COLO668 (cell line): ENCODE results near the gene PLA2G2C.
"Not testable (repeated sequence)": the region's sequence is repeated elsewhere in the genome, so short reads cannot be mapped to it uniquely, and the experiment has no call there.

Experiments used
- DNase-seq: peaks from one replicate; lab custom pipeline; 2025; ENCODE audit not compliant: unreplicated experiment; lab: John Stamatoyannopoulos, UW

PLA2G2C gene, protein sequence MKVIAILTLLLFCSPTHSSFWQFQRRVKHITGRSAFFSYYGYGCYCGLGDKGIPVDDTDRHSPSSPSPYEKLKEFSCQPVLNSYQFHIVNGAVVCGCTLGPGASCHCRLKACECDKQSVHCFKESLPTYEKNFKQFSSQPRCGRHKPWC

GRCh38 chr1:20185834-20186782 is at the start of gene PLA2G2C, which contains the start of gene UBXN10:
Gene PLA2G2C, minus strand, starts transcription at chr1:20186518. Its CDS starts 9,155 bp downstream, at chr1:20177363.
Gene UBXN10, plus strand, starts transcription at chr1:20186096. Its CDS starts 4,466 bp downstream, at chr1:20190562.
- no peak for DNase-seq

GRCh38 chr1:20234788-20235535 is 48.6 kb upstream of the PLA2G2C start:
- DNase-seq, result no peak

- no peak for DNase-seq
These were observed 47.5 kb upstream of the PLA2G2C start for GRCh38 chr1:20233866-20234265.

- no peak for DNase-seq
These were observed 47.1 kb upstream of the PLA2G2C start for GRCh38 chr1:20233394-20233793.

DNA sequence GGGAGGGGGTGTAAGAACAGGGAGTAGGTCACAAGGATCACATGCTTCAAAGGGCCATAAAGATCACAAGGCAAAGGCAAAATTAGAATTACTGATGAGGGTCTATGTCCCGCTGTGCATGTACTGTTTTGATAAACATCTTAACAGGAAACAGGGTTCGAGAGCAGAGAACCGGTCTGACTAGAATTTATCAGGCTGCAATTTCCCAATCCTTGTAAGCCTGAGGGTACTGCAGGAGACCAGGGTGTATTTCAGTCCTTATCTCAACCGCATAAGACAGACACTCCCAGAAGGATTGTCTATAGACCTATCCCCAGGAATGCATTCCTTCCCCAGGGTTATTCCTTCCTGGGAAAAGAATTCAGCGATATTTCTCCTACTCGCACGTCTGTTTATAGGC is 46.2 kb upstream of the PLA2G2C start:
- not testable (repeated sequence) for DNase-seq

GRCh38 chr1:20229171-20229570 is 42.9 kb upstream of the PLA2G2C start:
- DNase-seq, result no peak

GRCh38 chr1:20228314-20228825 is 42.1 kb upstream of the PLA2G2C start:
- no peak for DNase-seq

GRCh38 chr1:20227704-20228103 is 41.4 kb upstream of the PLA2G2C start:
- no peak for DNase-seq

GRCh38 chr1:20224546-20224945 is 38.2 kb upstream of the PLA2G2C start:
- no peak for DNase-seq

- no peak for DNase-seq
These were observed 37.5 kb upstream of the PLA2G2C start for GRCh38 chr1:20223551-20224419.

- DNase-seq, result no peak
These were observed 36.8 kb upstream of the PLA2G2C start for GRCh38 chr1:20223106-20223505.

DNA sequence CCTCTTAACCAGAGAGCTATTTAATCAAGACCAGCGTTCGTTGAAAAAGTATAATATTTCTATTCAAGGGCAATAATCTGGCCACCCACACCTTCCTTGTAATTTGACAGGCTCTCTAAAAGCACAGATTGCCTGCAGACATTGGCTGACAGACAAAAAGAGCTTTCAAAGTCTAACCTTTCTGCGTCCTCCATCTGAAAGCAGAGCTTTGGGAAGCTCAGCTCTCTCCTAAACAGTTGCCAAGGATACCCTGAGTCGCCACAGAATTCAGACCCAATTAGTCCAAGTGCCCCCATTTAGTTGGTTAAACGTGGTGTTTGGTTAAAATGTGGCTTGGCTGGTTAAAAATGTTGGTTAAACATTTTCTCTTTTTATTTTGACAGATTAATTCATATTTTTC is 33.7 kb upstream of the PLA2G2C start:
- DNase-seq, result no peak

GRCh38 chr1:20219053-20219452 is 32.7 kb upstream of the PLA2G2C start:
- not testable (repeated sequence) for DNase-seq

DNA sequence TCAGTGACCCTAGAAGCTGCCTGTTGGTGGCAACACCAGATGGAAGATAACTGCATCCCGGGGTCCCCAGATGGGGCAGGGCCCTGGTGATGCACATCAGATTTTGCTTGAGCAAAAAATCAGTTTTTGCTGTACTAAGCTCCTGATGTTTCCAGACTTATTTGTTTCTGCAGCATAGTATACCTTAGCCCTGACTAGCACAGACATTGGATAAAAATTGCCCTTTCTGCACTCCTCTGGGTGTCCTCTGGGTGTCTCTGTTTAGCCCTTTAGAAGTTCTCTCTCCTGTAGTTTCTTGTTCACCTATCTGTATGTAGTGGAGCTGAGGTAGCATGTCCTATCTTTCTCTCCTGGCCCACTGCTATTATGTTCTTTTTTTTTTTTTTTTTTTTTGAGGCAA is 30.3 kb upstream of the PLA2G2C start:
- no peak for DNase-seq

DNA sequence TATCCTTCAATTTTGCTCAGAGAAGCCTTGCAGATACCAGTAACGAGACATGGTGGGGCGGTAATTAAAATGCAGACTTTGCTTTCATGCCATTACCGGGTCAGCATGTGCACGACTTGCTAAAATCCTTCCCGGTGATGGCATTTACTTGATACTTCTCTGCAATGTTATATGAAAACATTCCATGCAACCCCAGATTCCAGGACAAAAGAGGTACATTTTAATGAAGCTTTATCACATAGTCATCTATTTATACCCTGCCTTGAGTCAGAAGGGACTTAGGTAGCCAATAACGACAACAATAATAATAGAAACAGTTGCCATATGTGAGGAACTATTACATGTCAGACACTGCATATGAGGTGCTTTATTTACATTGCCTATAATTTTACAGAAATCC is 29.4 kb upstream of the PLA2G2C start:
- no peak for DNase-seq

- DNase-seq, result peak; percentile 97
These were observed 26.5 kb upstream of the PLA2G2C start for GRCh38 chr1:20212685-20213331.

- no peak for DNase-seq
These were observed 25.9 kb upstream of the PLA2G2C start for GRCh38 chr1:20212085-20212684.

DNA sequence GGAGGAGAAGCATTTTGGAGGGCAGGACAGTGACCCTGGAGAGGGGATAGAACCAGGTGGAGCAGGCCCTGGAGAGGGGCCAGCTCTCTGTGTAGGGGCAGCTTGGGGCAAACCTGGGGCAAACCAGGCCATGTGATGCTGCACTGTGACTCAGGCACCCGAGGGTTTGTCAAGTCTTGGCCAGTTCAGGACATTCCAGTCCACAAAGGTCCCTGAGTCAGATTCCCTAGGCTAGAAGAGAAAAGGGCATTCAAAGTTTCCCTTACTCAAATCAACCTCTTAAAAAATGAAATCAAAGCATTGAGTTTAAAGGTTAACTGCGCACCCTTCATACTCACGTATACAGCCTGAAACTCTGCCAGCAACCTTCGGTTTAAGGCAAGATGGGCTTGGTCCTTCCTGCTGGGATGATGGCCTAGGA is 25.2 kb upstream of the PLA2G2C start:
- no peak for DNase-seq

DNA sequence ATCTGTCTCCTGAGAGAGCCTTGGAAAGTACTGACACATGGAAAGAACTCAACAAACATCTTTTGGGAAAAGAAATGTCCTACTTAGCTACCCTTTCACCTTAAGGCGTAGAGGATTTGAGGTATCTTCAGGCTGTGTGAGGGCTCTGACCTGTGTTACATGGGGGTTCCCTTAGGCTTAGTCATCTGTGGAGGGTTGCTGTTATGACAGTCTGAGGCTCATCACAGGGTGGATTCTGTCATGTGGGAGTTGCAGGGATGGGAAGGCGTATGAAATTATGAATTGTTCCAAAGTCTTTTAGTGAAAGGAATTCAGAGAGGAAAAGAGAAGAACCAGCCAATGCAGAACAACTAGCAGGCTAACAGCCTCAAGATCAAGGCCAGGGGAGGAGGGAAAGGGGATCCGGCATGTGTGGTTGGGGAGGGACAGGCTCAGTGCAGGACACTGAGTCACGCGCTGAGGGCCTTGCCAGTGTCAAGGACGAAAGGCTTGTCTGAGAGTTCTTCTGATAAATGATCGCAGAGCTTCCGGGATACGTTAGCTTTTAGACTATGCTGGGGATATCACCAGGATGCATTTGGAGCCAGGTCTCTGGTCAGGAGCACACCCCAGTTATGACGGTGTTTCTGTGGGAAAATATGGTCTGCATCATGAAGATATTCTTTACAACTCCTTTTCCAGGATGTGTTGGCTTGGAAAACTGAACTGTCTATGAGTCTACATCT is 24.6 kb upstream of the PLA2G2C start:
- DNase-seq, result no peak
